ENCODE results near the gene CPT1B. TPM values are rescaled to one million over a fixed set of nuclear protein-coding genes. Genes with fewer than 3 reads are reported as not detected.
"Not testable (repeated sequence)": the region's sequence is repeated elsewhere in the genome, so short reads cannot be mapped to it uniquely, and the experiment has no call there.

The CPT1B gene
- total RNA-seq, 4 donors from 2014 or later = 0.51 to 10.4 (median 7.2) TPM; not detected in 1

DNA sequence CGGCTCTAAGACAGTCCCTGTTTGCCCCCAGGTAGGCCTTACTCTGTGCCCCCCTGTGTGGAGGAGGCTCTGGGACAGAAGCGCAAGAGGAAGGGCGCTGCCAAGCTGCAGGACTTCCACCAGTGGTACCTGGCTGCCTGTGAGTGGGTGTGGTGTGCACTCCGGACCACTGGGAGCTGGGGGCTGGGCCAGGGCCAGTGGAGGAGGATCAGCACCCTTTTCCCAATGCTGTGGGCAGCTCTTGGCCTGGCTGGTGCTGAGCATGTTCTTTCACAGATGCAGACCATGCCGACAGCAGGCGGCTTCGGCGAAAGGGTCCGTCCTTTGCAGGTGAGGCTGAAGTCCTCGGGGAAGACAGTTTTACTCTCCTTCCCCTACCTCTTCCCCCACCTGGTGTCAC is 56.5 kb downstream of the CPT1B start:
- TF ChIP-seq POLR2A (IDR thresholded peaks at IDR 0.05) = no peak
- TF ChIP-seq, protein P1, sequence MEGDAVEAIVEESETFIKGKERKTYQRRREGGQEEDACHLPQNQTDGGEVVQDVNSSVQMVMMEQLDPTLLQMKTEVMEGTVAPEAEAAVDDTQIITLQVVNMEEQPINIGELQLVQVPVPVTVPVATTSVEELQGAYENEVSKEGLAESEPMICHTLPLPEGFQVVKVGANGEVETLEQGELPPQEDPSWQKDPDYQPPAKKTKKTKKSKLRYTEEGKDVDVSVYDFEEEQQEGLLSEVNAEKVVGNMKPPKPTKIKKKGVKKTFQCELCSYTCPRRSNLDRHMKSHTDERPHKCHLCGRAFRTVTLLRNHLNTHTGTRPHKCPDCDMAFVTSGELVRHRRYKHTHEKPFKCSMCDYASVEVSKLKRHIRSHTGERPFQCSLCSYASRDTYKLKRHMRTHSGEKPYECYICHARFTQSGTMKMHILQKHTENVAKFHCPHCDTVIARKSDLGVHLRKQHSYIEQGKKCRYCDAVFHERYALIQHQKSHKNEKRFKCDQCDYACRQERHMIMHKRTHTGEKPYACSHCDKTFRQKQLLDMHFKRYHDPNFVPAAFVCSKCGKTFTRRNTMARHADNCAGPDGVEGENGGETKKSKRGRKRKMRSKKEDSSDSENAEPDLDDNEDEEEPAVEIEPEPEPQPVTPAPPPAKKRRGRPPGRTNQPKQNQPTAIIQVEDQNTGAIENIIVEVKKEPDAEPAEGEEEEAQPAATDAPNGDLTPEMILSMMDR (IDR thresholded peaks at IDR 0.05) = no peak
- Histone ChIP-seq H3K4me3 (no peak overlapping the region), H3K27ac (no peak overlapping the region), H3K27me3 (no peaks in the 10 kb centered on the region), H3K9me3 (no peaks in the 10 kb centered on the region), H3K4me1 (no peaks in the 10 kb centered on the region), H3K36me3 (no peaks in the 10 kb centered on the region)
- no peak for DNase-seq
- intact Hi-C loops (cut with DNase I; ENCODE audit: low total_unique reads) = no loop called here

DNA sequence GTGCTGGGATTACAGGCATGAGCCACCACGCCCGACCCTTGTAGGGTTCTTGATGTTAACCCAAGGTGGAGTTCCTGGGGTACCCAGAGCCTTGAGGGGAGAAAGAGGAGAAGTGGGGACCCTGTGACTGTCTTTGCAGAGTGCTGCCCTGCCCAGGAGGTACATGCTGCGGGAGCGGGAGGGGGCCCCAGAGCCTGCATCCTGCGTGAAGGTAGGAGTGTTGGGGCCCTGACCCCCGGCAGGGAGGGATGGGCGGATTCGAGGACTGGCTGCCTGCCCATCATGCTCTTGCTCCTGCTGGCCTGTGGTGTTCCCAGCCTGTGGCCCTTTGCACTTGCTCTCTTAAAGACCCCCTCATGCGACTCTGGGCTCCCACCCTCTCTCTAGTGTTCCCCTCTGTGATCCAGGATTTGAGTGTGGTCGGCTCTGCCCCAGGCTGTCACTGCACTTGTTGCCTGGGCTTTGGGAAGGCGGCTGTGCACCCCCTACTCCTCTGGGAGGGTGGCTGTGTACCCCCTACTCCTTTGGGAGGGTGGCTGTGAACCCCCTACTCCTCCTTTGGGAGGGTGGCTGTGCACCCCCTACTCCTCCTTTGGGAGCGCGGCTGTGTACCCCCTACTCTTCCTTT is 57.3 kb downstream of the CPT1B start:
- Histone ChIP-seq H3K27me3 (no peaks in the 10 kb centered on the region), H3K36me3 (no peaks in the 10 kb centered on the region), H3K9me3 (no peaks in the 10 kb centered on the region), H3K4me3 (no peak overlapping the region), H3K27ac (no peak overlapping the region), H3K4me1 (no peaks in the 10 kb centered on the region)
- intact Hi-C loops (cut with DNase I; ENCODE audit: low total_unique reads) = no loop called here
- no peak for DNase-seq
- TF ChIP-seq, protein P1 (IDR thresholded peaks at IDR 0.05) = no peak
- TF ChIP-seq POLR2A (IDR thresholded peaks at IDR 0.05) = no peak

DNA sequence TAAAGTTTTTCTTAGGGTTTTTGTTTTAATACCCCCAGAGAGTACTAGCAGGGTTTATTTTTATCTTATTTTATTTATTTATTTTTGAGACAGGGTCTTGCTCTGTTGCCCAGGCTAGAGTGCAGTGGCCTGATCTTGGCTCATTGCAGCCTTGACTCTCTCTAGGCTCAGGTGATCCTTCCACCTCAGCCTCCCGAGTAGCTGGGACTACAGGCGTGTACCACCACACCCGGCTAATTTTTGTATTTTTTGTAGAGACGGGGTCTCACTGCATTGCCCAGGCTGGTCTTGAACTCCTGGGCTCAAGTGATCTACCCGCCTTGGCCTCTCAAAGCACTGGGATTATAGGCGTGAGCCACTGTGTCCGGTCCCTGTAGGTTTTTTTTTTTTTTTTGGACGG is 58.0 kb downstream of the CPT1B start:
- H3K9me3 ChIP-seq; intact Hi-C loops (cut with DNase I; ENCODE audit: low total_unique reads); H3K27me3 ChIP-seq; H3K4me1 ChIP-seq; H3K36me3 ChIP-seq; H3K27ac ChIP-seq; DNase-seq; H3K4me3 ChIP-seq: not testable (repeated sequence)

DNA sequence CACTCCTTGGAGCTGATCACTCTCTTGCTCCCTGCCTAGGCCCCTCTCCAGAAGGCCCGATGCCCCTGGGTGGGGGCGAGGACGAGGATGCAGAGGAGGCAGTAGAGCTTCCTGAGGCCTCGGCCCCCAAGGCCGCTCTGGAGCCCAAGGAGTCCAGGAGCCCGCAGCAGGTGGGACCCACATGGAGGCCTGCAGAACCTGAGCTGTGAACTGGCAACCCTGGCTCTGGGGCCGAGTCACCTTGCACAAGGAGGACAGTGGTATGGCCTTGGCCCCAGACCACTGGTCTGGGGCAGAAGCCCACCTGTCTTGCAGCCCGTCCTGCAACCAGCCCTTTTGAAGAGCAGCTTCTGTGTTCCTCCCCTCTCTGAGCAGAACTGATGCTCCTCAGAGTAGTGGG is 59.1 kb downstream of the CPT1B start:
- Histone ChIP-seq H3K4me1 (no peaks in the 10 kb centered on the region), H3K4me3 (no peak overlapping the region), H3K36me3 (no peaks in the 10 kb centered on the region), H3K9me3 (no peaks in the 10 kb centered on the region), H3K27me3 (no peaks in the 10 kb centered on the region), H3K27ac (no peak overlapping the region)
- no peak for DNase-seq
- intact Hi-C loops (cut with DNase I; ENCODE audit: low total_unique reads) = no loop called here
- TF ChIP-seq POLR2A (IDR thresholded peaks at IDR 0.05) = no peak
- TF ChIP-seq, protein P1 (IDR thresholded peaks at IDR 0.05) = no peak

Other genes starting within 250 kb of the CPT1B start
- 10 to 100 TPM; 42.4 to 73.1 (median 47.2) TPM for gene PPP6R2, start 235.1 kb downstream of the CPT1B start, total RNA-seq
- 10 to 100 TPM; 35.0 to 84.0 (median 60.9) TPM for gene SBF1, start 103.4 kb downstream of the CPT1B start, total RNA-seq
- under 1 TPM in 2 of 4 donors, not detected in 2; 0.14 to 0.95 TPM for gene ADM2, start 96.9 kb downstream of the CPT1B start, total RNA-seq
- not detected for gene MIOX, start 91.6 kb downstream of the CPT1B start, total RNA-seq
- 10 to 100 TPM; 19.7 to 61.3 (median 32.0) TPM for gene LMF2, start 70.7 kb downstream of the CPT1B start, total RNA-seq
- gene NCAPH2, start 70.2 kb downstream of the CPT1B start, total RNA-seq = 100 to 1,000 TPM in 1 of 4 donors, 10 to 100 TPM in 3; 51.7 to 155 (median 55.4) TPM
- 1 to 10 TPM in 2 of 4 donors, not detected in 2; 3.5 to 3.9 TPM for gene SCO2, start 52.8 kb downstream of the CPT1B start, total RNA-seq
- 10 to 100 TPM in 3 of 4 donors, 1 to 10 TPM in 1; 4.4 to 21.5 (median 15.6) TPM for gene TYMP, start 48.4 kb downstream of the CPT1B start, total RNA-seq
- not detected for gene KLHDC7B, start 32.5 kb downstream of the CPT1B start, total RNA-seq
- not detected for gene SYCE3, start 15.5 kb downstream of the CPT1B start, total RNA-seq
- gene CHKB, start 4.4 kb upstream of the CPT1B start, total RNA-seq = 10 to 100 TPM; 13.5 to 75.6 (median 55.2) TPM
- gene MAPK8IP2, start 22.4 kb upstream of the CPT1B start, total RNA-seq = 1 to 10 TPM in 3 of 4 donors, not detected in 1; 1.7 to 6.1 (median 5.2) TPM
- gene ARSA, start 49.7 kb upstream of the CPT1B start, total RNA-seq = 10 to 100 TPM in 2 of 4 donors, 1 to 10 TPM in 2; 5.3 to 41.6 (median 10.6) TPM
- 100 to 1,000 TPM in 1 of 4 donors, 10 to 100 TPM in 2, 1 to 10 TPM in 1; 8.6 to 101 (median 16.9) TPM for gene SHANK3, start 94.4 kb upstream of the CPT1B start, total RNA-seq
- 1 to 10 TPM in 1 of 4 donors, under 1 TPM in 1, not detected in 2; 0.35 to 7.9 TPM for gene ACR, start 159.8 kb upstream of the CPT1B start, total RNA-seq
- gene RABL2B, start 205.2 kb upstream of the CPT1B start, total RNA-seq = 10 to 100 TPM in 2 of 4 donors, 1 to 10 TPM in 2; 1.2 to 38.5 (median 11.5) TPM

Measured in uterus (tissue), 4 donors.